ENCODE data around the gene HOXC10. TPM values are rescaled to one million over a fixed set of nuclear protein-coding genes. Genes with fewer than 3 reads are reported as not detected.

The HOXC10 gene
- polyA plus RNA-seq, 3 donors: not detected

DNA sequence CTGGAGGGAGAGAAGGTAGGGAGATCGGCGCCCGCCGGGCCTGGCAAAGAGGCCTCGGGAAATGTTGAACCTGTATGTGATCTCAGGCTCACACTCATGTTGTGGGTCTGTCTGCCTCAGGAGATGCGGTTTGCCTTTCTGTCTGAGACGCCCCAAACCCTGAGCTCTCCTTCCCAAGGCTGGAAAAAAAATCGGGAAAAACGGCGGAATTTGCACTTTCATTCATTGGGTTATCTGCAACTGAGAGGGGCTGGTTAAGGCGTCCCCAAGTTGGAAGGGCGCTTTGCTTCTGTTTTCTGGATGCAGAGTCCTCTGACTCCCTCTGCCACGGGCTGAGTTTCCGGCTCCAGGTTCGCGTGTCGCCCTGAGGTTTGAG, 10.0 kb downstream of the HOXC10 start:
- no peak overlapping the region for H3K27ac ChIP-seq (ENCODE audit: low read depth in 1 of 2, low read length in 2 of 2)
- H3K4me3 ChIP-seq (replicated peaks in 1 of 3; ENCODE audit: low read depth in 2 of 3, low read length in 3 of 3): peak overlapping the region in 1 of 3 experiments; percentile 78
- Mint-ChIP-seq H3K36me3 (peaks cover 3 to 23% of the 10 kb centered on the region in 2 donors), H3K4me3 (peak overlapping the region; percentile 83 to 95), H3K27ac (no peak overlapping the region), H3K27me3 (ENCODE audit: low read depth in 3 of 3) (peaks cover 99 to 100% (median 100%) of the 10 kb centered on the region in 3 donors), H3K4me1 (peaks cover 28% of the 10 kb centered on the region), H3K9me3 (peaks cover 2 to 68% (median 39%) of the 10 kb centered on the region in 7 donors)
- H2AFZ ChIP-seq (ENCODE audit: insufficient read depth, low read depth, low read length, poor library complexity, severe bottlenecking): no peak overlapping the region
- peak overlapping the region; percentile 83 for H3K4me2 ChIP-seq (replicated peaks; ENCODE audit: extremely low read depth, low read length, poor library complexity, severe bottlenecking)
- WGBS (ENCODE audit: insufficient coverage): 2% methylated on average over 17 of the region's 17 CpGs
- TF ChIP-seq, protein P1, sequence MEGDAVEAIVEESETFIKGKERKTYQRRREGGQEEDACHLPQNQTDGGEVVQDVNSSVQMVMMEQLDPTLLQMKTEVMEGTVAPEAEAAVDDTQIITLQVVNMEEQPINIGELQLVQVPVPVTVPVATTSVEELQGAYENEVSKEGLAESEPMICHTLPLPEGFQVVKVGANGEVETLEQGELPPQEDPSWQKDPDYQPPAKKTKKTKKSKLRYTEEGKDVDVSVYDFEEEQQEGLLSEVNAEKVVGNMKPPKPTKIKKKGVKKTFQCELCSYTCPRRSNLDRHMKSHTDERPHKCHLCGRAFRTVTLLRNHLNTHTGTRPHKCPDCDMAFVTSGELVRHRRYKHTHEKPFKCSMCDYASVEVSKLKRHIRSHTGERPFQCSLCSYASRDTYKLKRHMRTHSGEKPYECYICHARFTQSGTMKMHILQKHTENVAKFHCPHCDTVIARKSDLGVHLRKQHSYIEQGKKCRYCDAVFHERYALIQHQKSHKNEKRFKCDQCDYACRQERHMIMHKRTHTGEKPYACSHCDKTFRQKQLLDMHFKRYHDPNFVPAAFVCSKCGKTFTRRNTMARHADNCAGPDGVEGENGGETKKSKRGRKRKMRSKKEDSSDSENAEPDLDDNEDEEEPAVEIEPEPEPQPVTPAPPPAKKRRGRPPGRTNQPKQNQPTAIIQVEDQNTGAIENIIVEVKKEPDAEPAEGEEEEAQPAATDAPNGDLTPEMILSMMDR (IDR thresholded peaks at IDR 0.05): no peak
- H3K4me1 ChIP-seq (ENCODE audit: control insufficient read depth in 1 of 2, insufficient read depth in 2 of 2, low read length in 2 of 2): peaks cover 15 to 25% of the 10 kb centered on the region in 2 donors
- no peak overlapping the region for H3K9ac ChIP-seq (ENCODE audit: insufficient read depth, low read length, poor library complexity, severe bottlenecking)
- peaks cover 92 to 100% of the 10 kb centered on the region in 2 donors for H3K27me3 ChIP-seq (ENCODE audit: control insufficient read depth in 2 of 2, insufficient read depth in 2 of 2, low read length in 2 of 2)
- H3K9me3 ChIP-seq (replicated peaks in 1 of 2; ENCODE audit: control insufficient read depth in 1 of 2, insufficient read depth in 1 of 2, low read length in 2 of 2): peaks cover 4 to 65% of the 10 kb centered on the region in 2 donors
- no peaks in the 10 kb centered on the region for H3K36me3 ChIP-seq (replicated peaks in 1 of 2; ENCODE audit: control insufficient read depth in 1 of 2, insufficient read depth in 2 of 2, low read length in 2 of 2)
- intact Hi-C loops (cut with micrococcal nuclease): loop anchor here in 1 of 2 donors (5.0 kb wide), 1 partner anchor 43 kb away; the partner anchor contains the start of gene HOXC12
- DNase-seq: no peak
- no peaks in the 10 kb centered on the region for H4K20me1 ChIP-seq (ENCODE audit: insufficient read depth, low read length)
- H3K79me2 ChIP-seq (ENCODE audit: insufficient read depth, low read length): no peaks in the 10 kb centered on the region

- intact Hi-C loops (cut with micrococcal nuclease): loop anchor here in 1 of 2 donors (5.0 kb wide), 1 partner anchor 43 kb away; the partner anchor contains the start of gene HOXC12
- H4K20me1 ChIP-seq (ENCODE audit: insufficient read depth, low read length): no peaks in the 10 kb centered on the region
- Mint-ChIP-seq H3K9me3 (peaks cover 2 to 69% (median 39%) of the 10 kb centered on the region in 7 donors), H3K4me3 (peak overlapping the region; percentile 83 to 95), H3K36me3 (peaks cover 3 to 19% of the 10 kb centered on the region in 2 donors), H3K4me1 (peaks cover 27% of the 10 kb centered on the region), H3K27me3 (ENCODE audit: low read depth in 3 of 3) (peaks cover 97 to 100% (median 100%) of the 10 kb centered on the region in 3 donors), H3K27ac (peak overlapping the region in 1 of 7 donors; percentile 20)
- peak overlapping the region; percentile 32 to 78 (median 38) for H3K4me3 ChIP-seq (replicated peaks in 1 of 3; ENCODE audit: low read depth in 2 of 3, low read length in 3 of 3)
- no peak for DNase-seq
- H3K4me2 ChIP-seq (replicated peaks; ENCODE audit: extremely low read depth, low read length, poor library complexity, severe bottlenecking): peak overlapping the region; percentile 83
- WGBS (ENCODE audit: insufficient coverage): 0% methylated on average over 48 of the region's 48 CpGs
- peak overlapping the region; percentile 75 for H2AFZ ChIP-seq (ENCODE audit: insufficient read depth, low read depth, low read length, poor library complexity, severe bottlenecking)
- H3K79me2 ChIP-seq (ENCODE audit: insufficient read depth, low read length): no peaks in the 10 kb centered on the region
- H3K4me1 ChIP-seq (ENCODE audit: control insufficient read depth in 1 of 2, insufficient read depth in 2 of 2, low read length in 2 of 2): peaks cover 15 to 30% of the 10 kb centered on the region in 2 donors
- H3K36me3 ChIP-seq (replicated peaks in 1 of 2; ENCODE audit: control insufficient read depth in 1 of 2, insufficient read depth in 2 of 2, low read length in 2 of 2): no peaks in the 10 kb centered on the region
- no peak overlapping the region for H3K27ac ChIP-seq (ENCODE audit: low read depth in 1 of 2, low read length in 2 of 2)
- peaks cover 92 to 100% of the 10 kb centered on the region in 2 donors for H3K27me3 ChIP-seq (ENCODE audit: control insufficient read depth in 2 of 2, insufficient read depth in 2 of 2, low read length in 2 of 2)
- TF ChIP-seq, protein P1 (IDR thresholded peaks at IDR 0.05): no peak
- H3K9ac ChIP-seq (ENCODE audit: insufficient read depth, low read length, poor library complexity, severe bottlenecking): peak overlapping the region; percentile 30
- peaks cover 6 to 65% of the 10 kb centered on the region in 2 donors for H3K9me3 ChIP-seq (replicated peaks in 1 of 2; ENCODE audit: control insufficient read depth in 1 of 2, insufficient read depth in 1 of 2, low read length in 2 of 2)
Observed at GRCh38 chr12:53995378-53996239, 10.7 kb downstream of the HOXC10 start.

All from CD14-positive monocyte (primary cell).